Colonic mucosa (tissue), 4 donors: ENCODE results near the gene PGLYRP2. TPM values are rescaled to one million over a fixed set of nuclear protein-coding genes. Genes with fewer than 3 reads are reported as not detected.

Source experiments
- DNase-seq: peaks from one replicate; pipeline ENCODE4 v3.0.0-alpha.2; 2020
- H3K27ac ChIP-seq: fragments of 200-600 bp; one replicate; pipeline ENCODE4 v1.8.0; 2021
- H3K27me3 ChIP-seq: fragments of 200-600 bp; one replicate; pipeline ENCODE4 v1.8.0; 2021
- H3K36me3 ChIP-seq: fragments of 200-600 bp; one replicate; pipeline ENCODE4 v1.8.0; 2021
- H3K4me1 ChIP-seq: fragments of 200-600 bp; one replicate; pipeline ENCODE4 v1.8.0; 2021; ENCODE audit warnings: mild to moderate bottlenecking
- H3K4me3 ChIP-seq: fragments of 200-600 bp; one replicate; pipeline ENCODE4 v1.8.0; 2021
- H3K9ac ChIP-seq, 2 donors: one replicate each; pipeline ENCODE4 v1.7.0; 2013; ENCODE audit warnings: control low read depth in 2 of 2, low read depth in 2 of 2, low read length in 2 of 2
- H3K9me3 ChIP-seq: fragments of 200-600 bp; one replicate; pipeline ENCODE4 v1.8.0; 2021
- CTCF ChIP-seq: fragments of 200-600 bp; IDR thresholded peaks from one replicate; pipeline ENCODE4 v1.8.0; 2022; ENCODE audit warnings: antibody characterized with exemption, mild to moderate bottlenecking
- intact Hi-C: fragments of 100-400 bp; cut with DNase I; formaldehyde crosslinking; loops from one replicate; pipeline ENCODE4 v1.14.1; 2022
- total RNA-seq, 2 donors: library from RNA; stranded (reverse); fragmentation: NEBNext Ultra II Directional in 1 of 2; extraction: Animal tissue kit (Norgen Biotek cat#: 25700) in 1 of 2; gene quantifications; one replicate each; pipeline ENCODE4 v1.2.1, GENCODE V29; 2021
- donor health status: healthy.
- donor health status: DM: no; HTN: no; CAD: no.
- donor health status: DM: no; HTN: no; CAD: no.

The PGLYRP2 gene
- total RNA-seq, 2 donors from 2014 or later, result not detected

- TF ChIP-seq CTCF, result no peak
- intact Hi-C loops, result no loop called here
- Histone ChIP-seq H3K27ac (no peak within 1 kb of the TSS), H3K9ac (peak within 1 kb of the TSS in 1 of 2 donors; percentile 77), H3K4me3 (peak within 1 kb of the TSS; percentile 56), H3K27me3 (peaks cover 7% of the 10 kb centered on the region), H3K36me3 (no peaks in the 10 kb centered on the region), H3K9me3 (no peaks in the 10 kb centered on the region), H3K4me1 (no peaks in the 10 kb centered on the region)
- peak; percentile 80 for DNase-seq
Measured at GRCh38 chr19:15449620-15450527, 29.4 kb downstream of the PGLYRP2 start, which contains the start of gene WIZ. WIZ (minus strand) TSS chr19:15449956; CDS start chr19:15448307, 1,649 bp downstream.

DNA sequence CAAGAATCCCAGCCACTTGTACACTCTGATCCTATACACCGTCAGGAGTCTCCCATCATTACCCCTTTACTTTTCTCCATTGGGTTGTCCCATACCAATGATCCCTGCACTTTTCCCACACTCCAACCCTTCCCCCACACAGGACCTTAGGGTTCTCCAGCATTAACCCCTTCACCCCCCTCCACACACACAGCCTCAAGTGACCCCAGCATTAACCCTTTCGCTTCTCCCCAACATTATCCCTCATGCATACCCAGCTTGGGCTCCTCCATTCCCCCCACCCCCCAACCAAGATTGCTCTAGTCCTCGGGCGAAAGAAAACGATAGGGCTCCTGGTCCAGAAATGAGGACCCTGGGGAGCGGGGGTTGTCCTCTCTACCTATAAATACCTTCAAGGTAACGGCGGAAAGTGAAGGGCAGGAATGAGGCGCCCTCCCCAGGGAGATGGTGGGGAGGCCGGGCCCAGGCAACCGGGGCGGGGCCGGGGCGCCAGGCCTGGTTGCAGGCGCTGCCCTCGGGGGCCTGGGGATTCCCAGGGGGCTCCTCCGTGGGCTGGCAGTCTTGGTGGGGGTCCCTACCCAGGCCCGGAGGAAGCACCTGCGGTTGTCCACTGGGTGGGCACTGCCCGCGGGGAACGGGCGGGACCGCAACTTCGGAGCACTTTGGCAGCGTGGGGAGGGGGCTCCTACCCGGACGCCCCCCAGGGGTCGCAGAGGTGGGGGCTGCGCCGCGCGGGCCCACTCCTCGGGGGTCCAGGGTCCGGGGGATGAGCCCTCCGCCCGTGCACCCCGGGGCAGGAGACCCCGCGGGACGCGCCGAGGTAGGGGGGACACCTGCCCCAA is 30.3 kb downstream of the PGLYRP2 start:
- H3K4me1 ChIP-seq, result no peaks in the 10 kb centered on the region

GRCh38 chr19:15448044-15448777 is 31.1 kb downstream of the PGLYRP2 start:
- Histone ChIP-seq H3K4me1 (no peaks in the 10 kb centered on the region), H3K36me3 (no peaks in the 10 kb centered on the region), H3K9me3 (no peaks in the 10 kb centered on the region), H3K27ac (no peak overlapping the region), H3K9ac (no peak overlapping the region), H3K27me3 (no peaks in the 10 kb centered on the region), H3K4me3 (no peak overlapping the region)
- no peak for TF ChIP-seq CTCF
- no peak for DNase-seq
- intact Hi-C loops, result no loop called here

More for the DNA sequence above, 30.3 kb downstream of the PGLYRP2 start:
- Histone ChIP-seq H3K36me3 (no peaks in the 10 kb centered on the region), H3K27ac (no peak overlapping the region), H3K4me3 (peak overlapping the region; percentile 56), H3K27me3 (peaks cover 5% of the 10 kb centered on the region), H3K9me3 (no peaks in the 10 kb centered on the region), H3K9ac (peak overlapping the region in 1 of 2 donors; percentile 77)
- no peak for TF ChIP-seq CTCF
- DNase-seq, result no peak
- intact Hi-C loops, result no loop called here

- H3K27ac ChIP-seq, result no peak overlapping the region
- no peaks in the 10 kb centered on the region for H3K9me3 ChIP-seq
- no peaks in the 10 kb centered on the region for H3K4me1 ChIP-seq
- H3K36me3 ChIP-seq, result no peaks in the 10 kb centered on the region
- H3K27me3 ChIP-seq, result no peaks in the 10 kb centered on the region
- DNase-seq, result no peak
- no peak for TF ChIP-seq CTCF
- H3K9ac ChIP-seq, result no peak overlapping the region
- H3K4me3 ChIP-seq, result no peak overlapping the region
- intact Hi-C loops, result no loop called here
Measured at GRCh38 chr19:15447057-15447456, 32.2 kb downstream of the PGLYRP2 start.
